ENCODE measurements around the gene LHFPL2. TPM values are rescaled to one million over a fixed set of nuclear protein-coding genes. Genes with fewer than 3 reads are reported as not detected.
"Not testable (repeated sequence)": the region's sequence is repeated elsewhere in the genome, so short reads cannot be mapped to it uniquely, and the experiment has no call there.

The LHFPL2 gene
- total RNA-seq, 6 experiments from 2014 or later, result 14.4 to 18.9 (median 16.7) TPM

GRCh38 chr5:78667461-78668103 is 19.0 kb upstream of the LHFPL2 start:
- H3K27me3 Mint-ChIP-seq (ENCODE audit: insufficient read depth), result peaks cover 6% of the 10 kb centered on the region; the same call in 1 of the 2 replicates
- H3K36me3 Mint-ChIP-seq (ENCODE audit: low read depth), result no peaks in the 10 kb centered on the region
- TF ChIP-seq CTCF (IDR thresholded peaks at IDR 0.05), result no peak
- no peak overlapping the region for H3K4me3 Mint-ChIP-seq
- no peaks in the 10 kb centered on the region for H3K9me3 Mint-ChIP-seq
- H3K4me1 Mint-ChIP-seq (ENCODE audit: low read depth), result peaks cover 32% of the 10 kb centered on the region
- DNase-seq, result peak; percentile 18
- H3K27ac Mint-ChIP-seq, result no peak overlapping the region

- not testable (repeated sequence) for H3K4me3 Mint-ChIP-seq, H3K27ac Mint-ChIP-seq
These were observed 18.4 kb upstream of the LHFPL2 start for GRCh38 chr5:78666975-78667374.

GRCh38 chr5:78666041-78666444 is 17.5 kb upstream of the LHFPL2 start:
- peaks cover 22% of the 10 kb centered on the region for H3K4me1 Mint-ChIP-seq (ENCODE audit: low read depth)
- no peak overlapping the region for H3K4me3 Mint-ChIP-seq
- DNase-seq, result peak; percentile 9
- H3K9me3 Mint-ChIP-seq, result no peaks in the 10 kb centered on the region
- no peaks in the 10 kb centered on the region for H3K36me3 Mint-ChIP-seq (ENCODE audit: low read depth)
- H3K27ac Mint-ChIP-seq, result no peak overlapping the region; the same call in 1 of the 2 replicates
- no peak for TF ChIP-seq CTCF (IDR thresholded peaks at IDR 0.05)
- H3K27me3 Mint-ChIP-seq (ENCODE audit: insufficient read depth), result peaks cover 6% of the 10 kb centered on the region; the same call in 1 of the 2 replicates

More at GRCh38 chr5:78666975-78667374, 18.4 kb upstream of the LHFPL2 start:
- not testable (repeated sequence) for H3K36me3 Mint-ChIP-seq (ENCODE audit: low read depth); DNase-seq; H3K27me3 Mint-ChIP-seq (ENCODE audit: insufficient read depth); H3K9me3 Mint-ChIP-seq
- H3K4me1 Mint-ChIP-seq (ENCODE audit: low read depth), result peaks cover 31% of the 10 kb centered on the region

- no peak for DNase-seq
- no peaks in the 10 kb centered on the region for H3K9me3 Mint-ChIP-seq
- no peak overlapping the region; the same call in 1 of the 2 replicates for H3K27ac Mint-ChIP-seq
- no peak overlapping the region for H3K4me3 Mint-ChIP-seq
- TF ChIP-seq CTCF (IDR thresholded peaks at IDR 0.05), result no peak
- peaks cover 6% of the 10 kb centered on the region; the same call in 1 of the 2 replicates for H3K27me3 Mint-ChIP-seq (ENCODE audit: insufficient read depth)
- H3K4me1 Mint-ChIP-seq (ENCODE audit: low read depth), result peaks cover 17% of the 10 kb centered on the region
- no peaks in the 10 kb centered on the region for H3K36me3 Mint-ChIP-seq (ENCODE audit: low read depth)
These were observed 17.0 kb upstream of the LHFPL2 start for GRCh38 chr5:78665534-78665933.

- Mint-ChIP-seq H3K27me3 (ENCODE audit: insufficient read depth) (no peaks in the 10 kb centered on the region; the same call in 1 of the 2 replicates), H3K36me3 (ENCODE audit: low read depth) (no peaks in the 10 kb centered on the region)
- TF ChIP-seq CTCF (IDR thresholded peaks at IDR 0.05), result no peak
These were observed 13.8 kb upstream of the LHFPL2 start for GRCh38 chr5:78662323-78662722.

GRCh38 chr5:78661691-78662090 is 13.1 kb upstream of the LHFPL2 start:
- Mint-ChIP-seq H3K27me3 (ENCODE audit: insufficient read depth) (no peaks in the 10 kb centered on the region; the same call in 1 of the 2 replicates), H3K9me3 (no peaks in the 10 kb centered on the region), H3K4me1 (ENCODE audit: low read depth) (peaks cover 13% of the 10 kb centered on the region), H3K4me3 (no peak overlapping the region), H3K27ac (no peak overlapping the region), H3K36me3 (ENCODE audit: low read depth) (no peaks in the 10 kb centered on the region)
- TF ChIP-seq CTCF (IDR thresholded peaks at IDR 0.05), result no peak
- no peak for DNase-seq

More at GRCh38 chr5:78662323-78662722, 13.8 kb upstream of the LHFPL2 start:
- no peaks in the 10 kb centered on the region for H3K9me3 Mint-ChIP-seq
- peaks cover 14% of the 10 kb centered on the region for H3K4me1 Mint-ChIP-seq (ENCODE audit: low read depth)
- H3K27ac Mint-ChIP-seq, result no peak overlapping the region
- no peak for DNase-seq
- no peak overlapping the region for H3K4me3 Mint-ChIP-seq

All from HFFc6 (cell line).